H9 (cell line): ENCODE data around the gene TMTC2. TPM values are rescaled to one million over a fixed set of nuclear protein-coding genes. Genes with fewer than 3 reads are reported as not detected.

ENCODE experiments used
- DNase-seq: peaks from one replicate; pipeline ENCODE4 v3.0.0-alpha.2; 2017
- H2AFZ ChIP-seq: one replicate; pipeline ENCODE4 v1.6.1; 2013; ENCODE audit warnings: mild to moderate bottlenecking, low read length, control low read depth, moderate library complexity
- H2AK5ac ChIP-seq: 2 replicates; pipeline ENCODE4 v1.6.1; 2013; ENCODE audit warnings: low read length, control low read depth, mixed read lengths; ENCODE audit not compliant: insufficient read length
- H2BK120ac ChIP-seq: one replicate; pipeline ENCODE4 v1.6.1; 2013; ENCODE audit warnings: low read depth, mild to moderate bottlenecking, low read length, control low read depth, inconsistent platforms; ENCODE audit not compliant: poor library complexity, severe bottlenecking
- H2BK12ac ChIP-seq: 2 replicates; pipeline ENCODE4 v1.6.1; 2013; ENCODE audit warnings: low read length, control low read depth, mixed read lengths, low read depth; ENCODE audit not compliant: insufficient read length
- H2BK15ac ChIP-seq: 2 replicates; pipeline ENCODE4 v1.6.1; 2013; ENCODE audit warnings: low read depth, low read length, control low read depth
- H2BK20ac ChIP-seq: one replicate; pipeline ENCODE4 v1.6.1; 2013; ENCODE audit warnings: low read depth, mild to moderate bottlenecking, low read length, control low read depth, inconsistent platforms; ENCODE audit not compliant: poor library complexity, severe bottlenecking
- H2BK5ac ChIP-seq: 2 replicates; pipeline ENCODE4 v1.6.1; 2013; ENCODE audit warnings: low read length, control low read depth, mixed read lengths; ENCODE audit not compliant: insufficient read length
- H3K14ac ChIP-seq: 2 replicates; pipeline ENCODE4 v1.6.1; 2013; ENCODE audit warnings: low read length, control low read depth; ENCODE audit not compliant: insufficient read depth
- H3K18ac ChIP-seq: 2 replicates; pipeline ENCODE4 v1.6.1; 2013; ENCODE audit warnings: low read depth, mild to moderate bottlenecking, mixed read lengths, low read length, control low read depth; ENCODE audit not compliant: insufficient read length
- H3K23ac ChIP-seq: 2 replicates; pipeline ENCODE4 v1.6.1; 2013; ENCODE audit warnings: low read length, control low read depth, mixed read lengths, low read depth; ENCODE audit not compliant: insufficient read length
- H3K23me2 ChIP-seq: 2 replicates; pipeline ENCODE4 v1.6.1; 2013; ENCODE audit warnings: low read depth, mild to moderate bottlenecking, mixed read lengths, low read length, control low read depth; ENCODE audit not compliant: insufficient read length, poor library complexity, severe bottlenecking
- H3K27ac ChIP-seq: 2 replicates; pipeline ENCODE4 v1.5.1; 2013; ENCODE audit warnings: low read length, control low read depth, mixed read lengths, low read depth; ENCODE audit not compliant: insufficient read length
- H3K27me3 ChIP-seq: 2 replicates; pipeline ENCODE4 v1.6.1; 2013; ENCODE audit warnings: low read length, control low read depth, inconsistent platforms; ENCODE audit not compliant: insufficient read depth
- H3K4ac ChIP-seq: 2 replicates; pipeline ENCODE4 v1.6.1; 2013; ENCODE audit warnings: low read depth, mild to moderate bottlenecking, control low read depth, inconsistent platforms, low read length, moderate library complexity
- H3K4me1 ChIP-seq: 2 replicates; pipeline ENCODE4 v1.6.1; 2013; ENCODE audit warnings: low read length, control low read depth, inconsistent platforms; ENCODE audit not compliant: insufficient read depth
- H3K4me2 ChIP-seq: 2 replicates; pipeline ENCODE4 v1.6.1; 2013; ENCODE audit warnings: low read length, control low read depth, mixed read lengths; ENCODE audit not compliant: insufficient read length, insufficient read depth
- H3K56ac ChIP-seq: 2 replicates; pipeline ENCODE4 v1.6.1; 2013; ENCODE audit warnings: low read depth, mild to moderate bottlenecking, mixed read lengths, low read length, control low read depth; ENCODE audit not compliant: insufficient read length
- H3K79me1 ChIP-seq: 2 replicates; pipeline ENCODE4 v1.6.1; 2013; ENCODE audit warnings: low read depth, mild to moderate bottlenecking, moderate library complexity, low read length, control low read depth, inconsistent platforms; ENCODE audit not compliant: insufficient read depth, poor library complexity, severe bottlenecking
- H3K79me2 ChIP-seq: 2 replicates; pipeline ENCODE4 v1.6.1; 2013; ENCODE audit warnings: low read length, control low read depth, inconsistent platforms; ENCODE audit not compliant: insufficient read depth
- H3K9ac ChIP-seq: 2 replicates; pipeline ENCODE4 v1.6.1; 2013; ENCODE audit warnings: low read length, control low read depth, mixed read lengths; ENCODE audit not compliant: insufficient read length; ENCODE audit errors: extremely low read depth
- H3K9me3 ChIP-seq: one replicate; pipeline ENCODE4 v1.6.1; 2013; ENCODE audit warnings: low read depth, low read length, inconsistent platforms; ENCODE audit not compliant: control insufficient read depth
- H3T11ph ChIP-seq: one replicate; pipeline ENCODE4 v1.6.1; 2013; ENCODE audit warnings: mild to moderate bottlenecking, low read length, control low read depth, inconsistent platforms
- H4K20me1 ChIP-seq: one replicate; pipeline ENCODE4 v1.6.1; 2013; ENCODE audit not compliant: control insufficient read depth, insufficient read length, insufficient read depth
- H4K5ac ChIP-seq: 2 replicates; pipeline ENCODE4 v1.6.1; 2013; ENCODE audit warnings: low read depth, mild to moderate bottlenecking, mixed read lengths, low read length, control low read depth; ENCODE audit not compliant: insufficient read length
- H4K8ac ChIP-seq: replicated peaks from 2 replicates; pipeline ENCODE4 v1.6.1; 2013; ENCODE audit warnings: low read length, control low read depth, mixed read lengths, low read depth; ENCODE audit not compliant: insufficient read length
- H4K91ac ChIP-seq: 2 replicates; pipeline ENCODE4 v1.6.1; 2013; ENCODE audit warnings: low read depth, mild to moderate bottlenecking, moderate library complexity, mixed read lengths, low read length, control low read depth; ENCODE audit not compliant: insufficient read length
- H3K27ac Mint-ChIP-seq, 3 experiments: 2 replicates in 2 of 3; 3 replicates in 1 of 3; pipeline ENCODE4 v1.8.0; 2020 to 2021; ENCODE audit warnings: mixed read lengths in 3 of 3, mild to moderate bottlenecking in 1 of 3, moderate library complexity in 1 of 3
- H3K27me3 Mint-ChIP-seq: 2 replicates; pipeline ENCODE4 v1.8.0; 2021; ENCODE audit warnings: low read depth, mild to moderate bottlenecking, moderate library complexity, mixed read lengths
- H3K36me3 Mint-ChIP-seq, 3 experiments: 2 replicates in 2 of 3; 3 replicates in 1 of 3; pipeline ENCODE4 v1.8.0; 2020 to 2021; ENCODE audit warnings: low read depth in 3 of 3, mixed read lengths in 3 of 3; ENCODE audit not compliant: insufficient read depth in 1 of 3
- H3K4me1 Mint-ChIP-seq, 2 experiments: 2 replicates each; pipeline ENCODE4 v1.8.0; 2020; ENCODE audit warnings: mixed read lengths in 2 of 2
- H3K4me3 Mint-ChIP-seq, 2 experiments: 2 replicates in 1 of 2; 3 replicates in 1 of 2; pipeline ENCODE4 v1.8.0; 2020 to 2021; ENCODE audit warnings: mild to moderate bottlenecking in 2 of 2, mixed read lengths in 2 of 2, moderate library complexity in 1 of 2
- H3K9me3 Mint-ChIP-seq, 2 experiments: 2 replicates in 1 of 2; 3 replicates in 1 of 2; pipeline ENCODE4 v1.8.0; 2020; ENCODE audit warnings: mild to moderate bottlenecking in 2 of 2, mixed read lengths in 2 of 2, moderate library complexity in 1 of 2
- CTCF ChIP-seq: fragments of 200-600 bp; sonication (generic); conservative IDR thresholded peaks from 3 replicates; pipeline ENCODE4 v1.8.0; 2021; ENCODE audit warnings: antibody characterized with exemption, mild to moderate bottlenecking
- WGBS: extraction: QIAGEN DNeasy Blood & Tissue Kit; methylation state at CpG from one replicate; pipeline ENCODE4 v1.1.7; 2013; ENCODE audit warnings: missing lambda C conversion rate, low lambda C conversion rate, mixed read lengths; ENCODE audit not compliant: insufficient read length; ENCODE audit errors: extremely low coverage; 5-methylcytosine and 5-hydroxymethylcytosine counted together
- total RNA-seq: library from RNA; stranded (reverse); gene quantifications from 2 replicates; pipeline ENCODE4 v1.2.1, GENCODE V29; 2021

Gene TMTC2
- total RNA-seq, 1 experiment from 2014 or later, result 3.1 TPM

DNA sequence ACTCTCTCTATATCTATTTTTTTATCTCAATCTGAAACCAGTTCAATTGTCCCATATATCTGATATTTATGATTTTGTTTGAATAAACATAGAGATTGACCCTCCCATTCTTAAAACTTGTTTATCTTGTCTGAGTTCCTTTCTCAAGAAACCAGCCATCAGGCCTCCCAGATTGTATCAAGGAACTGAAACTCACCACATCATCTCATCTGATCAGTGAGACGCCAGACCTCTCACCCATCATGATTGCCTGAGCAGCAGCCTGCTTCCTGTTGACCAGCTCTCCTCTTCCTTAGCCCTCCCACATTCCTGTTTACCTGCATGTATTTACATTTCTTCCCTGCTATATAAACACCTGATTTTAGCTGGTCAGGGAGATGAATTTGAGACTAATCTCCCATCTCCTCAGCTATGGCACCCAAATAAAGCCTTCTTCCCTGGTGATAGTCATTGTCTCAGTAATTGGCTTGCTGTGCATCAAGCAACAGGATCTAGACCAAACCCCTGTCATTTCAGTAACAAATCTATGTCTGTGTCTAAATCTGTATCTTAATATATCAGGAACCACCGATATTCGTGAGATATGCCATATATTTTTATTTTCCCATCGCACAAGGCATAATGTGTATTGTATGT lies 323.6 kb downstream of the TMTC2 start:
- Histone ChIP-seq H2BK20ac (no peak overlapping the region), H2AFZ (no peak overlapping the region), H3K4me1 (no peaks in the 10 kb centered on the region), H3K18ac (no peak overlapping the region), H3K27ac (no peak overlapping the region), H4K20me1 (no peaks in the 10 kb centered on the region), H3K23me2 (no peaks in the 10 kb centered on the region), H2BK120ac (no peak overlapping the region), H3K4me2 (no peak overlapping the region), H3T11ph (no peak overlapping the region), H3K56ac (no peak overlapping the region), H3K27me3 (no peaks in the 10 kb centered on the region), H3K23ac (no peak overlapping the region), H2BK12ac (no peak overlapping the region), H2AK5ac (no peak overlapping the region), H3K14ac (no peak overlapping the region), H2BK15ac (no peak overlapping the region), H2BK5ac (no peak overlapping the region), H3K9me3 (peaks cover 11% of the 10 kb centered on the region), H4K91ac (no peak overlapping the region), H4K5ac (no peak overlapping the region), H3K79me1 (no peaks in the 10 kb centered on the region), H4K8ac (no peak overlapping the region), H3K4ac (no peak overlapping the region), H3K9ac (no peak overlapping the region), H3K79me2 (no peaks in the 10 kb centered on the region)
- Mint-ChIP-seq H3K4me1 (no peaks in the 10 kb centered on the region), H3K9me3 (peaks cover 34 to 41% of the 10 kb centered on the region in 2 experiments), H3K27ac (no peak overlapping the region), H3K4me3 (no peak overlapping the region), H3K36me3 (peaks cover 42 to 62% (median 44%) of the 10 kb centered on the region in 3 experiments), H3K27me3 (no peaks in the 10 kb centered on the region)
- DNase-seq, result no peak
- no peak for TF ChIP-seq CTCF
- WGBS, result no CpG with 5 or more reads among the region's 4 CpGs
